ENCODE results near the gene DARS1.
"Not testable (repeated sequence)": the region's sequence is repeated elsewhere in the genome, so short reads cannot be mapped to it uniquely, and the experiment has no call there.

DARS1 gene

DNA sequence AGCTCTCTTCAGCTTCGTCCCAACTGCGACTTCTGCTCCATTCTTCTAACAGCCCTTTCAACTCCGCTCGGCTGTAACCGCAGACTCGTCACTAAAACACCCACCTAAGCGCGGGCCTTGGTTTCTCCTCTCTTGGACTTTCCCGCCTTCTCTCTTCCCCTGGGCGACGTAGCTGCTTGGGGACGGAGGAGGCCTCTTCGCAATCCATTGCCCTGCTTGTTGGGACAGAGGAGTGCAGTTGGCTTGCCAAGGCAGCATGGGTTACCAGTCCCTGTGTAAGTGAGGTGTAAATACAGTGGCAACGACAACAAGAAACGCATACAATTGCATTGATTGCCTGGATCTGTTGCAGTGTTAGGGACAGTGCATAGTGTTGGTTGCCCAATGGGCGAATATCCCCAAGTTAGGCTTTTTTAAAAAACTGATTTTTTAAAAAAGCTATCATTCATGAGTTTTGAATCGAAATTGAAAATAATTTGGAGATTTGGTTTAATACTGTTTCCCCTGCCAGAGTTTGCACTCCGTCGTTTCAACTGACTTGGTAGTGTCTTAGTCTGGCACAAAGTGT, 484 bp upstream of the DARS1 start:
- peak in 8 of 58 donors; percentile 46 to 83 (median 71) for DNase-seq

DNA sequence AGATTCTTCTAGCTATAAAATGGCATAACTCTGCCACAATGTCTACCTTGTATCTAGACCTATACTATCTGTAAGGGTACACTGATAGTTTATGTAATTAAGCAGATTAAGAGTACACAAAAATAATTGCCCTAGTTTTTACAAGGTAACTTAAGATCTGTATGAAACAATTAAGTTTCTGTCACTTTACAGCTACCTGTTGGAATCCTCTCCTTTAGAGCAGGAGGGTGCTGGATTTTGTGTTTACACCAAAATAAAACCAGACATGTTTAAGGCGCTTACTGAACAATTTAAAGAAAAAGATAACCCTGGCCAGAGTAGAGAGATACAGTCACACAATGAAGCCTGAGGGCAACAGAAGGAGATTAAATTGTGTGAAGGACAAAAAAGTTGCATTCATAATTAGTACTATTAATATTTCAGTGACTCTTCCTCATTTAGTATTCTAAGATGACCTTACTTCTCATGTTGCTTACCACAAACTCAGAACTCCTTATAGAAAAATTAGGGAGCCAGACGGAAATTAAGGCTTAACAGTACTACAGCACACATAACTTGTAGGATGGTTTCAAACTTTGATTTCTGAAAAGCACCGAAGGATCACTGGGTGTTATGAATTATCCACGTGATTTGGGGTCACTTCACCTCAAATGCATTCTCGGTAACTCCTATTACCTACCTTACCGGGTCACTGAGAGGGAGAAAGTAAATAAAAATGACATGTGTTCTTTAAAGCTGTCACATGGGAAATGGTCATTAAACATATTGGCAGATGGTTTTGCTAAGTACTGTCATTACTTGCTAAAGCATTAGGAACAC, 1.0 kb downstream of the DARS1 start:
- DNase-seq, result no peak

DNA sequence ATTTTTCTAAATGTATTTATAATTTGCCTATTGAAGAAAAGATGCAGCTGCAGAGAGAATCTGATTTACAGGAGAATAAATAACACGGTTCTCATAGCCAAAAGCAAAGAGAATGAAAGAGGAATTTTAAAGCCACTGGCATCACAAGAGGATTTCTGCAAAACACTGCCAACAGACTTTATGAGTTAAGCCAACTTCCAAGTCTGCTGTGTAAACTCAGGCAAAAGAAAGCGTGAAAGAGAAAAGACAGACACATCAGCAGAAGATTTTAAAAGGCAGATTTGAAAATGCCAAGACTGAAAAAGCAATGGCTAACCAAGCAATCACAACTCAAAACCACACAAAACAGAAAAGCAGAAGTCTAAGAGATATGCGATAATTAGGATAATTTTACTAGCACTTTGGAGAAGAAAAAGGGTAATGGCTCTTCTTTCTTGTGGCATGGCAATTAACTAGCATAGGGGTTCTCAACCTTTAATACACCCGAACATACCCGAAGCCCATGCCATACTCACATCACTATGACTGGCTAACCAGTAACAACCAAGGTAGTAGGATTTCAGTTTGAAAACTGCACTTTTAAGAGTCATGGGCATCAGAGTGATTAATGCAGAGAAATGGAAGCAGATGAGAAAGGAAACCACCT, 4.9 kb downstream of the DARS1 start:
- DNase-seq, result no peak

DNA sequence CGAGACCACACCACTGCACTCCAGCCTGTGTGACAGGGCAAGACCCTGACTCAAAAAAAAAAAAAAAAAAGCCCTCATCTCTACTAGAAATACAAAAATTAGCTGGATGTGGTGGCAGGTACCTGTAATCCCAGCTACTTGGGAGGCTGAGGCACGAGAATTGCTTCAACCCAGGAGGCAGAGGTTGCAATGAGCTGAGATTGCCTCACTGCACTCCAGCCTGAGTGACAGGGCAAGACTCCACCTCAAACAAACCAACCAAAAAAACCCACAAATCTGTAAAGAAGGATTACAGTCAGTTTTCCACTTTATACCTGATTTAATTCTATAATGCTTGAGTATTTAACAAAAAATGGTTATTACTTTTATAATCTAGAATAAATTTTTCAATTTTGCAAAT, 9.7 kb downstream of the DARS1 start:
- DNase-seq, result no peak

DNA sequence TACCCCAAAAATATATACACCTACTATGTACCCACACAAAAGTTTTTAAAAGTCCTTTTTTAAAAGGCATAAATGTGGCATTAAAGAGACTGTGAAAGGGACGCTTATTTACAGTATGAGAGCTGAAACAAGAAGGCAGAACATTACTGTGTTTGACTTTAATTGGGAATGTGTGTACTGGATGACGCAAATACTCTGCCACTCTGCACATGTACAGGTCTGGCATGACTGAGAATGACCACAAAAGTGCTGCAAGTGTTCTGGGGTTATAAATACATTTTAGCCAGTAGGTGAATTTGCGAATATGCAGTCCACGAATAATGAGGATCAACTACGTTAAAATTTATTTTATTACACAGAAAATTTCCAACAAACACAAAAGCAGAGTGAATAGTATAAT, 11.4 kb downstream of the DARS1 start:
- no peak for DNase-seq

DNA sequence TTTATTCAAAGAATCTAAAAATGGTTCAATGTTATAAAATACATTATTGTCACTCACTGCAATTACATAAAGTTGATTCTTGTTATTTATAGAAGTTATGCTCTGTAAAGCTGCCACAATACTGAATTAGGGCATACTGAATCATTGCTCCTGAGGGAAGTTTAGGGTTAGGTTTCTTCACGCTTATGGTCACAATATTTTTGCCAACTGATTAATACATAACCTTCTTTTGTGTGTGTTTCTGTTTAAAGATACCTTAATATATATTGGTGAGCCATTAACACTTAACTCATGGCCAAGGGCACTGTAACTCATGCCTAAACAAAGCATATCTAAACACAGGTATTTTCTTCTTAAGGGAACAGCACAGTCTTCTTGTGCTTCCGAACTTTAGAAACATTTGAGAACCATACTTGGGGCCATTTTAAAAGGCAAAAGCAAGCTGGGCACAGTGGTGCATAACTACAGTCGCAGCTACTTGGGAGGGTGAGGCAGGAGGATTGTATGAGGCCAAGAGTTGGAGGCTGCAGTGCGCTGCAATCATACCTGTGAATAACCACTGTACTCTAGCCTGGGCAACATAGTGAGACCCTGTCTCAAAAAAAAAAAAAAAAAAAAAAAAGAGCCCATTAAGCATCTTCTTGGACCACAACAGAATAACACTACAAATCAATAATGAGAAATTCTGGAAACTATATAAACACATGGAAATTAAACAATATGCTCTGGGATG, 15.6 kb downstream of the DARS1 start:
- no peak for DNase-seq

DNA sequence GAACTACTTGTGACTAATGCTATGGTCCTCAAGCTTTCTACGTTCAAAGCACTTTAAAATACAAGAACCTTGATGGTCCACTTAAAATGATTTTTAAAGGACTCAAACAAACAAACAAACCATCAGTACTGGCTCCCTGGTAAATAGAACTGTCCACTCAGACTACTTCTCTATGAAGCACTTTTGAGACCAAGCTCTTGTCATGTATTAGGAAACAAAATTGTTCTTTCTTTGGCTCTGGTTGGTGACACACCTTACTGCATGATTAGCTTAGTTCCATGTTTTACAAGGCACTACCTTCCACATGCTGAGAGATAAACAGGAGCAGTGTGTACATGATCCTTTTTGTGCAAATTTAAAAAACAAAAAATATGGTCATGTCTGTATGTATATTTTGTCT, 19.7 kb downstream of the DARS1 start:
- DNase-seq, result no peak

DNA sequence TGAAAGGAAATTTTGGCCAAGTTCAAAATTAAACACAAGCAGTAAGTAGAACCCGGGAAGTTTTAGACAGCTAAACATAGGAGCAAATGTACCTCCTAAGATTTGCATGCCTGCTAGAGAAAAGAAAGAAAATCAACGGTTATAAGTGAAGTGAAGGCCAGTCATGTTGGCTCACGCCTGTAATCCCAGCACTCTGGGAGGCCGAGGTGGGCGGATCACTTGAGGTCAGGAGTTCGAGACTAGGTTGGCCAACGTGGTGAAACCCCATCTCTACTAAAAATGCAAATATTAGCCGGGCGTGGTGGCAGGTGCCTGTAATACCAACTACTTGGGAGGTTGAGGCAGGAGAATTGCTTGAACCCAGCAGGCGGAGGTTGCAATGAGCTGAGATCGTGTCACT, 21.0 kb downstream of the DARS1 start:
- not testable (repeated sequence) for DNase-seq

DNA sequence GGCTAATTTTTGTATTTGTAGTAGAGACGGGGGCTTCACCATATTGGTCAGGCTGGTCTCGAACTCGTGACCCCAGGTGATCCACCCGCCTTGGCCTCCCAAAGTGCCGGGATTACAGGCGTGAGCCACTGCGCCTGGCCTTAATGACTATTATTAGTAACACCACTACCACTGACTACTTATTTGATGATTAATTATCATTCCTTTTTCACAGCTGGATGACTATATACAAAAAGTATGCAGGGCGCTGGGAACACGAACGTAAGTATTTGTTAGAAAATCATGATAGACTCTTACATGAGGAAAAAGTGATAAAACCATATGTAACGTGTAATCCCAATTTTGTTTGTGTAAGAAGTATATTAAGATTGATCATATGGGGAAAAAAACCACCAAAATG, 21.6 kb downstream of the DARS1 start:
- no peak for DNase-seq

DNA sequence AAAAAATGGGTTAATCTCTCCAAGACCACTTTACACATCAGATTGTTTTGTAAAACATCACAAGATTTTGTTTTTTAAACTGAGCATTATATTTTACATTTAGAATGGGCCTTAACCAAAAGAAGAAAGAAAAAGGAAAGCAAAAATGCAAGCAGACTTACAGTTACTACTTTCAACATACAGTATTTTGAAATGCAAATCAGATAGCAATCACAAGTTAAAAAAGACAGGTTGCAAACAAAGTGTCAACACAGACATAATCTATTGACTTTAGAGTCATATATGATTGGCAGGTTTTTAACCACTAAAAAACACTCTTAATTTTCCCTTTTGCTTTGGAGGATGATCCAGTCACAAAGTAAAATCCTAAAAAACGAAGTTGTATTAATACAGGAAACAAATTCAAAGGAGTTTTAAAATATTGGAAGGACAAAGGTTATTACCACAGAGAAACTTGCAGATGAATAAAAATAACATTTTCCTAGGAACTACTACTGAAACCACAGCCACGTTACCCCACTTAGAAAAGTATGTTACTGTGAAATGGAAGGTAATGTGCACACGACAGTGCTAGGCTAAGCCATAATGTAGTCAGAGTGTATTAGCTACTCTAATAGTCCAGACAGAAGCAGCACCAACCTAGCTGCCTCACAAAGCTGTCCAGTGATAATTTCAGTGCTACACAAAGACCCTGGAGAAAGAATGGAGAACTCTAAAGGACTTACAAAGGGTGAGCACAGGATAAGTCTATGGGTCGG, 22.9 kb downstream of the DARS1 start:
- no peak for DNase-seq

DNA sequence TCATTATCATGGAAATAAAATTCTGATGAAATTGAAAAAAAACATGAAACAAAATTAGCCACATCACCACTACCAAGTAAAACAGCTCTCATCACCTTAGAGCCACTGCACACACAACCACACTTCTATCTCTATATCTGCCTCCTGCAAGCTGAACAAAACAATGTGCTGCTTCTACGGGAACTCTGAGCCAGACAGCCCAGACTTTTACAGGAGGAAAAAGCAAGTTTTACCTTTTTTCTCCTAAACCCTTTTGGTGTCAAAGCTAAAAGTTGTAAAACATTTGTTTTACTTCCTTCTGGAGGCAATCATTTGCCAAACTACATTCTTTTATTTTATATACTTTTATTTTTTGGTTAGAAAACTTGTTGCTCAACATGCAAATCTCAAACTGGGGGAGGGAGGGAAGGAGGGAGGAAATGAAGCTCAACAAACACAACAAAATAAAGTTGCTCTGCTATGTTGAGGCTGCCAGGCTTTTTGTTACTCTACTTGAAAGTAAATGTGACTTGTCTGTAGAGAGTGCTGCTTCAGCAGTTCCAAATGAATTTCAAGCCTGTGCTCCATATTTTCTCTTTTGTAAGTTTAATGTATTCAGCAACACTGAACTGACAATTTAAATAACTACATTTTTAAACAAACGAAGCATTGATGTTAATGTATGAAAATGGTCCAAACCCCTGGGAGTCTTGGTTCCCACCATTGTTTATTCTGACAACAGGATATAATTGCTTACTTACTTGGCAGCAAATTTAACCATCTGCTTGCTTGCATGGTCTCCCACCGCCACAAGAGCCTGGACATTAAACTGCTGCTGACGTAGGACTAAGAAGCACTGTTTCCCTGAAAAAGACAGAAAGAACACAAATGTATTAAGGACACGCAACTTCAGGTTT, 24.5 kb downstream of the DARS1 start:
- peak in 3 of 58 donors; percentile 5 to 34 (median 24) for DNase-seq

DNA sequence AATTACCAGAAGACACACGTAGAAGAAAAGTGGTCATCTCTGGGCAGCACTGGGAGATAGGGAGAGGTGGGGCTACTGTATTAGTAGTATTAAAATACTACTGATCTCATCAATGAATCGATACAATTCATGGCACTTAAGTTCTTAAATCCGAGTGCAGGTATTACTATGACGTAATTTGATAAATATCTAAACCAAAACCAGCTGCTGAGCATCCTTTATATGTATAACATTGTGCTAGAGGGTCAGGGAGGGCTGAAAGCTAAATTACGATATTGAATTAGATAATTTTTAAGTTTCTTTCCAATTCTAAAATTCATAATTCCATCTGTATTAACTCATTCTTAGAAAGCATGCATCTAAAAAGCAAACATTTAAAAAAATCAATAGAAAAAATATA, 25.3 kb downstream of the DARS1 start:
- no peak for DNase-seq

DNA sequence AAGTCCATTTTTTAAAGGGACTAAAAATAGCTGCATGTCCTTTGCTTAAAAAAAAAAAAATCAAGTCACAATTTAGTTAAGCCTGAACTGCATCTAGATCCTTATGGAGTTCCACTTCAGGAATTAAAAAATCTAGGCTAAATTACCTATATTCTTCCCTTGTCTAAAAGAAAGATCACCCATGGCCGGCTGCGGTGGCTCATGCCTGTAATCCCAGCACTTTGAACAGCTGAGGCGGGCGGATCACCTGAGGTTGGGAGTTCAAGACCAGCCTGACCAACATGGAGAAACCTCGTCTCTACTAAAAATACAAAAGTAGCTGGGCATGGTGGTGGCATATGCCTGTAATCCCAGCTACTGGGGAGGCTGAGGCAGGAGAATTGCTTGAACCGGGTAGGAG, 26.5 kb downstream of the DARS1 start:
- not testable (repeated sequence) for DNase-seq

DNA sequence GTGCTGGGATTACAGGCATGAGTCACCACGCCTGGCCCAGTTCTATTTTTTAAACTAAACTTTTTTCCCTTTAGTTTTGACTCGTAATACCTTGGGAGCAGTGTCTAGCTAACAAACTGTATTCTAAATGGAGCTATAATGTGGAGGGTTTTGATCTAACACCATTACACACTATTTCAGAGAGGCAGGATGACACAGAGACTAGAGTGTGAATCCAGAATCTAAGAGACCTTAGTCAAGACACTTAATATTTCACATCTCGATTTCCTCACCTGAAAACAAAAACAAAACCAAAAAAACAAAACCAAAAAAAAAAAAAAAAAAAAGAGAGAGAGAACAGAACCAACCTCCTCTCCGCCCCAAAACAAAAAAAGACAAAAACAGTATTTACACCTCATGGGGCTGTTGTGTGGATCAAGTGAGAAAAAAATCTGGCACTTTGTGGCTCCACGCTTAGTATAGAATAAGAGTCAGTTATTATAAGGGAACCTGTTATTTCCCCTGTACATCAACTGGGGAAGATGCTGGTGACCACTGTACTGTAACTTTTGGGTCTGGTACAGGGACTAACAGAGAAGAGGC, 31.3 kb downstream of the DARS1 start:
- DNase-seq, result no peak

DNA sequence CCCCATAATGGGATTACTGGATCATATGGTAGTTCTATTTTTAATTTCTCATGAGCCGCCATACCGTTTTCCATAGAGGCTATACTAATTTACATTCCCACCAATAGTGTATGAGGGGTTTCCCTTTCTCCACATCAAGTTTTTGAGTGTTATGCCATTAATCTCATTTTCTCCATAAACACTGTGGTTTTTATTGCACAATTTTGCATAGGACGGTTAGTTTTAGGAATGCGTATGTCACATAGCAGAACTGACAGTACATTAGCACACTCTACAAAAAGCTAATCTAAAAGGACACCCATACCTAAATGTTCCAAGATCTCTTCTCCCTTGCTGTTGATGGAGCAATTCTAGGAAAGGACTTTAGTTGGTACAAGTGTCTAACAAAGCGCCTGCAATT, 32.5 kb downstream of the DARS1 start:
- no peak for DNase-seq

DNA sequence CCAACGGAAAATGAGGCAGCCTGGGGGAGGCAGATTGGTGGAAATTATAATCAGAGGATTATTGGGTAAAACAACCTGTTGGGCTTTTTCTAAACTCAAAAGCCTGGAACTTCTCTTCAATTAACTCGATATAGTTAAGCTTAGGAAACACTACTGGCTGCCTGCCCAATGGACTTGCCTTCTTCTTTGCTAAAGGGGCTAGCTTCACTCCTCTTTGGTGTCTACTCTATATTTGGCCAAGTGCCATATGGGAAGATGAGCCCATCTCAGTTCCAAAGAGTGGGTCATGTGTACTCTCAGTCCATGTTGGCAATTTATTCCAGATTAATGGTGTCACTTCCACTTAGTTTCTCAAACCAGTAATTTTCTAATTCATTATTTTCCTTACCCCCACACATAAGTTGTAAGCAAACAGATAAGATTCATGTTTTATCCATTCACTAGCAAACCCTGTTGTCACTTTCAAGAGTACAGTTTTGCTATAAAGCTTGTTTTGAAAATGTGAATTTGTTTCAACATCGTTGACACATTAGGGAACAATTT, 34.3 kb downstream of the DARS1 start:
- DNase-seq, result peak in 1 of 58 donors; percentile 11

DNA sequence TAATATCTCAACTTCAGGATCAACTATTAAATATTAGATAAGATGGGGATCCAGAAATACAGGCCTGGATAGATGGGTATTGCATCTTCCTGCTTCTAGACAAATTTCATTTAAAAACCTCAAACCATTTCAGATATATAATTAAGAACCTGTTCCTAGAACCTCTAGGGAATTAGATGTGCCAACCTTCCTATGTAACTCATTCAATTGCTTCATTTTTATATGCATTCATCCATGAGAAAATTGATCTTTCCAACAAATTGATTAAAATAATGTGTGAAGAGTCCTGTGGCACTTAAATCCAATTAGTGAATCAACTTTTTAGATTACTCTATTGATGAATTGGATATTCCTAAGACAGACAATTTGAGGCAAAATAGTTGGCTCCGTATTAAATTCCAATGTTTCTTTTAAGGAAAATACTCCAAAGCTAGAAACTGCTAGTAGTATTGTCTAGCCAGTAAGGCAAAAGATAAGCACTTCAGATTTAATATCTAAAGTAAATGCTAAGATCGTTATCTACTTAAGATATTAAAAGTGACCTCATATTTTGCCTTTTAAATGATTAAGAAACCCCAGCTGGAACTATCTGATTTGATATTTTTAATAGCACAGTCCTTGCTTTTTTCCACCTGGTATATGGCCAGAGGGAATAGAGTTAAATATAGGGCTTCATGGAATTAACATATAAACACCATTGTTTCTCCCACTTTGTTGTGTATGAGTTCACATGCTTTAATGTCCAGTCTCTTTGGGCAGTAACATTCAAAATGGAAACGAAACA, 35.8 kb downstream of the DARS1 start:
- DNase-seq, result no peak

DNA sequence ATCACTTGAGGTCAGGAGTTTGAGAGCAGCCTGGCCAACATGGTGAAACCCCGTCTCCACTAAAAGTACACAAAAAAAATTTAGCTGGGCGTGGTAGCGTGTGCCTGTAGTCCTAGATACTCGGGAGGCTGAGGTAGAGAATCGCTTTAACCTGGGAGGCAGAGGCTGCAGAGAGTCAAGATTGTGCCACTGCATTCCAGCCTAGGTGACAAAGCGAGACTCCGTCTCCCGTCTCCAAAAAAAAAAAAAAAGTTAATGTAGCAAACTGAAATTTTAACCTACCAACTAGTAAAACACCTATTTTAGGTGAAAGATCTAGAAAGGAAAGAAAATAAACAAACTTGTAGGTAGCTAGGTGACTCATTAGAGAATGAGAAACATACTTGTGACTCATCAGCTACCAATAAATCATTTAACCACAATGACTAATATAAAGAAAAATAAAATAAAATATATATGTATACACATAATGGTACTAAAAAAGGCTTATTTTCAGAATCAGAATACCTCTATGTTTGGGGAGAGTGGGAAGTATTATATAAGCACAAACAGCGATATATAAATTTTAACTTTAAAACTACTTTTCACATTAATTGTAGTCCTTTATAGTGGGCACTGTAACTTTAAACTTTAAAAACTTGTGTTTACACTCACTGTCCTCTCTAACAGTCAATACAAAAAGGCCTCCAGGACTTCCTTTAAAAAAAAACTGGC, 36.6 kb downstream of the DARS1 start:
- no peak for DNase-seq
